Osteocyte (in vitro differentiated cells): ENCODE data around the gene PTPN14. TPM values are rescaled to one million over a fixed set of nuclear protein-coding genes. Genes with fewer than 3 reads are reported as not detected.

Source experiments
- DNase-seq: peaks from one replicate; pipeline ENCODE4 v3.0.0; 2021; ENCODE audit warnings: mixed read lengths; ENCODE audit not compliant: unreplicated experiment; ENCODE audit errors: extremely low spot score
- H3K27ac Mint-ChIP-seq: one replicate; pipeline ENCODE4 v1.8.0; 2021; ENCODE audit warnings: mild to moderate bottlenecking, mixed read lengths; ENCODE audit not compliant: unreplicated experiment
- H3K27me3 Mint-ChIP-seq: one replicate; pipeline ENCODE4 v1.8.0; 2021; ENCODE audit warnings: mixed read lengths; ENCODE audit not compliant: unreplicated experiment
- H3K36me3 Mint-ChIP-seq: one replicate; pipeline ENCODE4 v1.8.0; 2021; ENCODE audit warnings: mixed read lengths; ENCODE audit not compliant: unreplicated experiment
- H3K4me1 Mint-ChIP-seq: one replicate; pipeline ENCODE4 v1.8.0; 2021; ENCODE audit warnings: mixed read lengths; ENCODE audit not compliant: unreplicated experiment
- H3K4me3 Mint-ChIP-seq: one replicate; pipeline ENCODE4 v1.8.0; 2021; ENCODE audit warnings: mild to moderate bottlenecking, moderate library complexity, mixed read lengths; ENCODE audit not compliant: unreplicated experiment
- H3K9me3 Mint-ChIP-seq: one replicate; pipeline ENCODE4 v1.8.0; 2021; ENCODE audit warnings: mixed read lengths; ENCODE audit not compliant: unreplicated experiment
- CTCF ChIP-seq: fragments of 200-600 bp; sonication (generic); IDR thresholded peaks from 2 replicates; pipeline ENCODE4 v1.5.0; 2021; ENCODE audit warnings: antibody characterized with exemption, mild to moderate bottlenecking, moderate library complexity
- total RNA-seq: library from RNA; stranded (reverse); gene quantifications from 2 replicates; pipeline ENCODE4 v1.2.1, GENCODE V29; 2021

The PTPN14 gene
- total RNA-seq, 1 donor from 2014 or later, result 140 TPM

- Mint-ChIP-seq H3K27me3 (no peaks in the 10 kb centered on the region), H3K36me3 (no peaks in the 10 kb centered on the region), H3K4me1 (peaks cover 28% of the 10 kb centered on the region), H3K27ac (peak overlapping the region; percentile 58), H3K4me3 (no peak overlapping the region), H3K9me3 (no peaks in the 10 kb centered on the region)
- no peak for TF ChIP-seq CTCF
- no peak for DNase-seq
These were observed 6.7 kb upstream of the PTPN14 start for GRCh38 chr1:214557952-214558735.

GRCh38 chr1:214553142-214553710 lies 1.8 kb upstream of the PTPN14 start:
- Mint-ChIP-seq H3K27ac (peak overlapping the region; percentile 100), H3K27me3 (no peaks in the 10 kb centered on the region), H3K4me3 (peak overlapping the region; percentile 16), H3K9me3 (no peaks in the 10 kb centered on the region), H3K4me1 (peaks cover 39% of the 10 kb centered on the region), H3K36me3 (no peaks in the 10 kb centered on the region)
- DNase-seq, result no peak
- no peak for TF ChIP-seq CTCF

- Mint-ChIP-seq H3K36me3 (no peaks in the 10 kb centered on the region), H3K4me1 (peaks cover 45% of the 10 kb centered on the region), H3K27me3 (no peaks in the 10 kb centered on the region), H3K4me3 (peak overlapping the region; percentile 99), H3K27ac (peak overlapping the region; percentile 100), H3K9me3 (no peaks in the 10 kb centered on the region)
- TF ChIP-seq CTCF, result no peak
- no peak for DNase-seq
These were observed 789 bp upstream of the PTPN14 start for GRCh38 chr1:214552174-214552608.

- Mint-ChIP-seq H3K9me3 (no peaks in the 10 kb centered on the region), H3K27me3 (no peaks in the 10 kb centered on the region), H3K36me3 (peaks cover 2% of the 10 kb centered on the region), H3K4me1 (peaks cover 54% of the 10 kb centered on the region), H3K4me3 (peak overlapping the region; percentile 95), H3K27ac (peak overlapping the region; percentile 96)
- peak; percentile 88 for DNase-seq
- TF ChIP-seq CTCF, result no peak
These were observed 456 bp downstream of the PTPN14 start for GRCh38 chr1:214550857-214551435.
